AG08395 (cell line): ENCODE data around the gene SLC1A3.
A peak's percentile ranks its signal among the peaks of the same experiment; 100 is the strongest.
"Not testable (repeated sequence)": the region's sequence is repeated elsewhere in the genome, so short reads cannot be mapped to it uniquely, and the experiment has no call there.

ENCODE experiments used
- DNase-seq: peaks from one replicate; pipeline ENCODE4 v3.0.0; 2012; ENCODE audit warnings: mixed read lengths, low spot score

Gene SLC1A3

DNA sequence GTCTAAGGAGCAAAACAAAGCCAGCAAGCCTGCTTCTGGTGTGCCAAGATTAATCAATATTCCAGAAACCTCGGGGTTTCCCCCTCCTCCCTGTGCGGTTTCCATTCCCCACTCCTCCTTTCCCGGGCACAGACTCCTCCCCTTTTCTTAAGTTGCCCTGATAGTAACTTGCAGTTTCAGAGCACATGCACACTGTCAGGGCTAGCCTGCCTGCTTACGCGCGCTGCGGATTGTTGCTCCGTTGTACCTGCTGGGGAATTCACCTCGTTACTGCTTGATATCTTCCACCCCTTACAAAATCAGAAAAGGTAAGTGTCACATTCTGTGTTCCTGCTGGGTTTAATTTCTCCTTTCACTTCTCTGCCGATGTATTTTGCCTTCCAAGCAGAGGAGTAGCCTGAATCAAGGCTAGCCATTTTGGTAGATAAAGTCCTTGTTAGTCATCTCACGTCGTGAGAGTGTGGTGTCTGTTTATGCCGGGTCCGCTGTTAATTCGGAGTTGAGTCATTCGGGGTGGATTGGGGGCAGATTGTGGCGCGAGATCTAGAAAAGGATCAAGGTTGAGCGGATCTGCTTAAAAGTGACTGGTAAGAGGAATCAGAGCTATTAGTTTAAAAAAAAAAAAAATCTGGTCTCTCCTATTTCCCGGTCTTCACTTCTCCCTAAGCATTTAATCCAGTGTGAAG, at the start of gene SLC1A3:
SLC1A3 (plus strand) TSS at position 179 of the 686 bp plus-strand sequence. CDS start 1,818 bp downstream, outside the sequence.
- peak; percentile 68 for DNase-seq

DNA sequence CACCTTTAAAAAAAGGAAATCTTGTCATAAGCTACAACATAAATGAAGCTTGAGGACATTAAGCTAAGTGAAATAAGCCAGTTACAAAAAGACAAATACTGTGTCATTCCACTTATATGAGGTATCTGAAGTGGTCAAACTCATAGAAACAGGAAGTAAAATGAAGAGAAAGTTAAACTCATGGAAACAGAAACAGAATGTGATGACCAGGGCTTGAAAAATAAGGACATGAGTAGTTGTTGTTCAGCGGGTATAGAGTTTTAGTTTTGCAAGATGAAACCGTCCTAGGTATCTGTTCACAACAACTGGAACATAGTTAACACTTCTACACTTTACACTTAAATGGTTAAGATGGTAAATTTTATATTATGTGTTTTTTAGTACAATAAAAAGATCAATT, 47.8 kb upstream of the SLC1A3 start:
- no peak for DNase-seq

DNA sequence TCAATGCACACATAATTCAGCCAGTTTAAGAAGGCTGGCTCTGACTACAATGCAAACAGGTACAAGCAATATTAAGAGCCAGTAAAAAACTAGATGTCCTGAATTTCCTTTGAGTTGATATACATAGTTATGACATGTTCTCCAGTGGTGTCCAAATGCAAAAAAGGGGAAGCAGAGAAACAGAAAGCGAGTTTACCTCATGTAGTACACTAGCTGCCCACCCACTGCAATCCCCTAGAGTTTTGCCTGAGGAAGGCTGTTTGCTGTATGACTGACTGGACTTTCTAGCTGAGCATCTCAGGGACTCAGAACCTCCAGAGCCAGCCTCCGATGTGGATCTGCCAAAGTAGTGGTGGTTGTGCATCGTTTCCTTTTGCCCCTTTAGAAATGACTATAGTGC, 44.8 kb upstream of the SLC1A3 start:
- DNase-seq: no peak

DNA sequence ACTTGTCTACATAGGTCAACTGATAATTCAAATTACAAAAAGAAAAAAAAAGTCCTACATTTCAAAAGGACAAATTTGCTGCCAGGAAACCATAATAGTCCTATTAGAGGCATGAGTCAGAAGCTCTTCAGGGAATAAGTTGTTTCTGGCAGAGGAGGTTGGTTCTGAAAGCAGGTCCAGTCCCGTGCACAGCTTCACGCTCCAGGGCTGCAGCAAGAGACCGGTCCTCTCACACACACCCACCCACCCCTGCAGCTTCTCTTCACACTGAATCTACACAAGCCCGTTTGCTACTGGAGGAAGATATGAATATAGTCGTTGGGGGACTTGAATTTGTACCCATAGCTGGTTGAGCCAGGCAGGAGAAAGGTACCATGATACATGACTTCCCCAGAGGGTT, 36.9 kb upstream of the SLC1A3 start:
- DNase-seq: peak; percentile 52

DNA sequence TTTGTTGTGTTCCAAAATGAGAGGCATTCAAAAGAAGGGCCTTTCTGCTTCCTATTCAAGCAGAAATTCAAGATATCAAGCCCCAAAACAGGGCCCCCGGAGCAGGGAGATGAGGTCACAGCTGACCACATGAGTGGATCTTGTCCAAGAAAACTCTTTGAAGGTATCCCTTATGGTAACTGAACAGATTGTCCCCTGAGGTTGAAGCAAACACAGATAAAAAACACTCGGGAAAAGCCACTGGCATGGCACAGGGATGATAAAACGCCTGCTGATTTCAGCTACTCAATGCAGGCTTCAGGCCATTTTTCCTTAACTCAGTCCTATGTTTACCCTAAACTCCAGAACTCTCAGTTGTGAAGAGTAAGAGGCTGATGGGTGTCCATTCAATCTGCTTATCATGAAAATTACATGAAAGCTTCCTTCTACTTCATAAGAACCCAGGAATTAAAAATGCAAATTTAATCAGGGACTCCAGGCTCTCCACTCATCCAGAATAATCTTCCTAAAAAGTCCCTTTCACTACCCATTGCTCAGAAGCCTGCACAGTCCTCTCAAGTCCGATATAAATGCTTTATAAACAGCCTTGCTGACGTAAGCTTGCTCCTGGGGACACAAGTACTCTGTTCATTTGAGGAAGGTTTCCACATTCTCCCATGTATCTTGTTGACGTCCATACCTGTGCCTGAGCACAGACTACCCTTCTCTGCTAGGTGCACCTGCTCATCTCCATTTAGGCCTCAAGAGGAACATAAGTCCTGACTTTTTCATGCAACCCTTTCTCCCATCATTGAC, 35.9 kb upstream of the SLC1A3 start:
- DNase-seq: no peak

DNA sequence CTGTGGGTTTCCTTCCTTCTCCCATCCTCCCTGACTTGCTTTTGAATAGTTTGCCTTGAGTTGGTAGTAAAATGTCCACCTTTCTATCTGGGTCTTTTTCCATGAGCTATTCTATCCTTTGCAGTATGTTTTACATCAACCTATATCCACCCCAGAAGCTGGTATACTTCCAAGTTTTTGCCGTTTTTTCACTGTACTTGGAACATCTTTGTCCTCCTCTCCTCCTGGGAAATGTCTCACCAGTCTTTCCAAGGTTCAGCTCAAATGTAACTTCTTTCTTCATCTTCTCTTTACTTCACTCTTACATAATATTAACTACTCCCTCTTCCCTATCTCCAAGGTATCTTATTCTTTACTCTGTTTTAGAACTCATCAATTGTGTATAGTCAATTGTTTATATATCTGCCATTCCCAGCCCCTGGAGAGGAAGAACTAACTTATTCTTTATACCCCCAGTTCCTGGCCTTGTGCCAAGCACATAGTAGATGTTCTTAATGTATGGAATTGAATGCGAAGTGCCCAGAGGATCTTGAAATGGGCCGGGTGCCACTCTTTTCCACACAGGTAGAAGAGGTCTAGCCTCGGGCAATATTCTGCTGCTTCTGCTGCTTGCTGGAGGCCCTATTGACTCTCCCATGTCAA, 34.9 kb upstream of the SLC1A3 start:
- DNase-seq: no peak

DNA sequence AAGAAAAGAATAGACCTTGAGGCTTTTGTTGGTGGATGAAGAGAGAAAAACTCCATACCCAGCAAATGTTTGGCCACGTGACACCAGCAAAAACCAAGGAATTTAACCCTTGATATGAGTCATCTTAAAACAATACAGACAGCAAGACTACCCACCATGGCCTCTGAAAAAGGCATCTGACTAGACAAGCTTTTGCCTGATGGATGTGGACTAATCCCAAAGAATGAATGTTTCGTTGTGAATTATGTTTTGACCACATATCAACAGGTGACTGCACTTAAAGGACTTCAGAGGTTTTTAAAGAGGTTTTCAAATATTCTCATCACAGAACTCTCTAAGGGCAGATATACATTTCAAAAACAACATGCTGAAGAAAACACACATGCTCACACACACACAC, 33.0 kb upstream of the SLC1A3 start:
- DNase-seq: peak; percentile 64

DNA sequence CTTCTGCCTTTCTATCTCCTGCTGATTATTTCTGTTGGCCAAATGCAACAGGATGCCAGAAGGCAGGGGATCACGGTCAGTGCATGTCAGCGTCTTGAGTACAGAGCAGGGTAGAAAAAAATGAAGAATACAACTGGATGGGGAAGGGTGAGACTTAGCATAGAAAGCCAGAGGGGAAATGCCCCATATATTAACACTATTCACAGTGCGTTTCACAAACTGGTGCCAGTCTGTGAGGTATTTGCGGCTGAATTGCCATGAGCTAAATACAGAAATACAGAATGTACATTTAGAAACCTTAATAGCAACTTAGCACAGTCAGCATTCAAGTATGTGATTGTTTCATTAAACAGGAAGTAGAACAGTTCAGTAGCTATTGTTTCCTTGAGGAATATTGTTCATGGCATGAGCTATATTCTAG, 31.0 kb upstream of the SLC1A3 start:
- peak; percentile 24 for DNase-seq

DNA sequence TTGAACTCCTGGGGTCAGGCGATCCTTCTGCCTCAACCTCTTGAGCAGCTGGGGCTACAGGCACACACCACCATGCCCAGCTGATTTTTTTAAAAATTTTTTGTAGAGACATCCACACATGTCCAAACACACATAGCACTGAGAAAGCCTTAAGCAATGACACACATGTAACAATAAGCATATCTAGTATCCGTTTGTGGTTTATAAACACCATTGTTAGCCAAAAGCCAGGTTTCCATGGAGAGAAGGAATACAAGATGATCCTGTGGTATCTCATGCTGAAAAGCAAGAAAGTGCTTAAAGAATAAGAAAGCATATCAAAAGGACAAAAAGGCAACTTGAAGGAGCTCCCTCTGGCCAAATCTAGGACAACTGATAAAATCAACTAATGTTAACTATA, 29.7 kb upstream of the SLC1A3 start:
- DNase-seq: no peak

DNA sequence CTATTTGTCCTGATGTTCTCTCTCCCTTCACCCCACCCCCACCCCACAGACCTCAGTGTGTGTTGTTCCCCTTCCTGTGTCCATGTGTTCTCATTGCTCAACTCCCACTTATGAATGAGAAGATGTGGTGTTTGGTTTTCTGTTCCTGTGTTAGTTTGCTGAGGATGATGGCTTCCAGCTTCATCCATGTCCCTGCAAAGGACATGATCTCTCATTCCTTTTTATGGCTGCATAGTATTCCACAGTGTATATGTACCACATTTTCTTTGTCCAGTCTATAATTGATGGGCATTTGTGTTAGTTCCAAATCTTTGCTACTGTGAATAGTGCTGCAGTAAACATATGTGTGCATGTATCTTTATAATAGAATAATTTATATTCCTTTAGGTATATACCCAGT, 26.5 kb upstream of the SLC1A3 start:
- not testable (repeated sequence) for DNase-seq

DNA sequence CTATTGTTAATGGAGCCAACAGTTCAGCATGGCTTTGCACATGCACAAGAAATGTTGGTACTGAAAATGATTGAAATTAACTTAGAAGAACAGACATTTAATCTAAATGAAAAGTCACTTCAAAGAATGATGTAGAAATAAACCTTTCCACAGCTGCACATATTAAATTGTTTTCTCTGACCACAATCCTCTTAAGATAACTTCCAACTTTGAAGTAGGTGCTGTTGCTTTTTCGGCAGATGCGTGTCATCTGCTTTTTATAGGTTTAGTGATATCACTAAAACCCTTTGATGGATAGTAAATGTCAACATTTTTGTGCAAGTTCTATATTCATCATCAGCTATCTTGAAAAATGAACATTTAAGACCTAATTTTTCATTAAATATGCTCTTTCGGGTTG, 25.3 kb upstream of the SLC1A3 start:
- no peak for DNase-seq

DNA sequence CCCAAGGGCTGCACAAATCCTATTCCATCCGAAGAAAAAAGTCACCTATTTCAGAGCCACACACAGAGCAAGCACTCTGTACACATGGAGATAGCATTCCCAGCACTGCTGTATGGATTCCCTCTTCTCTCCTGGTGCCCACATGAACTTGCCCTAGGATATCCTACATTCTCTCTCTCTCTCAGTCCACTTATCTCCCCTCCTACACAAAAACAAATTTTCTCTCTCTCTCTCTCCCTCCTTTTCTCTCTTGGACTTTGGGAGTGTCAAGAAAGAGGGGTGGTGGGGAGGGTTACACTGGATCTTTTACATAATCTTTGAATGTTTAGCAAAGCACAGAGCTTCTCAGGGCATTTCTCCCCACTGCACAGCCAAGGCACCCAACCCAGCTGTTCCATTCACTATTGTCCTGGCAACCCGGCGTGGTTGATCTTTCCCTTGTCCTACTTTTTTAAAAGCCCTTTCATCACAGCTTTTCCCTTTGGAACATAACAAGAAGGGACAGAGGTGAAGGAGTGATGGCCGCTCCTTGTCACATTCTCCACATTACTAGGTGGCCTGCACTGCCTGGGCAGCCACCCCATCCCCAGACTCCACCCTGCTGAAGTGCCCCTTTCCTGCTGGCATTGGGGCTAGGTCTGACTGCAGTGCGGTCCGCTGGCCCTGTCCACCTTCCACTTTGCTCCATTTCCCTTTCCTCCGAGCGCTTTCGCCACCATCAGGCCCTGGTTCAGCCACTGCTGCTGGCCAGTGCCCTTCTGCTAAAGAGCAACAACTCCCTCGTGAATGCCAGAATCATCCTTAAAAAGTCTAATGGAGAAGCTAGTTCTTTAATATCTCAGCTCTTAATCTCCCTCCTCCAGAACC, 22.2 kb upstream of the SLC1A3 start:
- DNase-seq: no peak

DNA sequence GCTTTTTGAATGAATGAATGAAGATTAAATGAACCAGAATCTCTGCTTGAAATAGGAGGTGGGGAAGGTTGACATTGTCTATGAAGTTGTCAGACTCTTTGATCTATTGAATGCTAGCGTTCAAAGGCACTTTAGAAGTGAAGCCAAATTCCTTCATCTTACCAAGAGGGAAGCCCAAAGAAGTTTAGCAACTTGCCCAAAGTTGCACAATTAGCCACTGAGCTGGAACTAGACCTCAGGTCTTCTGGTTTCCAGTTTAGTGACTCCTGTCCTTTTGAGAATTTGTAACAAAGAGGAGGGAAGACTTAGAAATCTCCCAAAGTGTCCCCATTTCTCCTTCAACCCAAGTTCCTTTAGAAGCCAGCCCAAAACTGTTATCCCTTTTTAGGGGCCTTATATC, 20.7 kb upstream of the SLC1A3 start:
- DNase-seq: no peak

DNA sequence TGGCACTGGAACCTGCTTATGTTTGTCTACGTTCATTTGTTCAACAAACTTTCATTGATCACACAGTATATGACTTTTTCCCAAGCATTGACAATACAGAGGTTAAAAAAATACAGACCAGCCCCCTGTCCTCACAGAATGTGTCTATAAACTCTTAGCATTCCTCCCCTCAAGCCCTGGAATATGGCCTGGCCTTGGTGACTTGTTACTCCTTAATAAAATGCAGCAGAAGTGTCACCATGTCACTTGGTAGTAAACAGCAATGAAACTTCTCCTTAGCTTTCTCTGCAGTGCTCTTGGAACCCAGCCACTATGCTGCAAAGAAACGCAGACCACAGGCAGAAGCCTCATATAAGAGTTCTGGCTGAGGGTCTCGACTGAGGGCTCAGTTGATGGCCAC, 19.1 kb upstream of the SLC1A3 start:
- DNase-seq: no peak

DNA sequence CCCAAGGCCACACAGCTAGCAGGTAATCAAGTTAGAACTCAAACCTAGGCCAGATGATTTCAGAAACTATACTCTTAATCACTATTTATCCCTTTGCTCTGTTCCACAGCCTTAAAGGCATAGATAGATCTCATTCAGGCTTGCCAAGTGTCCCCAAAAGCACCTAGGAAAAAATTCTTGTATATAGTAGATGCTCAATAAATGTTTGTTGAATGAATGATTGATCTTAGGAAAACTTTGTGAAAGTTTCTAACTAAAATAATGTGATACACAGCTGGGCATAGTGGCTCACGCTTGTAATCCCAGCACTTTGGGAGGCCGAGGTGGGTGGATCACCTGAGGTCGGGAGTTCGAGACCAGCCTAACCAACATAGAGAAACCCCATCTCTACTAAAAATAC, 16.7 kb upstream of the SLC1A3 start:
- DNase-seq: not testable (repeated sequence)

DNA sequence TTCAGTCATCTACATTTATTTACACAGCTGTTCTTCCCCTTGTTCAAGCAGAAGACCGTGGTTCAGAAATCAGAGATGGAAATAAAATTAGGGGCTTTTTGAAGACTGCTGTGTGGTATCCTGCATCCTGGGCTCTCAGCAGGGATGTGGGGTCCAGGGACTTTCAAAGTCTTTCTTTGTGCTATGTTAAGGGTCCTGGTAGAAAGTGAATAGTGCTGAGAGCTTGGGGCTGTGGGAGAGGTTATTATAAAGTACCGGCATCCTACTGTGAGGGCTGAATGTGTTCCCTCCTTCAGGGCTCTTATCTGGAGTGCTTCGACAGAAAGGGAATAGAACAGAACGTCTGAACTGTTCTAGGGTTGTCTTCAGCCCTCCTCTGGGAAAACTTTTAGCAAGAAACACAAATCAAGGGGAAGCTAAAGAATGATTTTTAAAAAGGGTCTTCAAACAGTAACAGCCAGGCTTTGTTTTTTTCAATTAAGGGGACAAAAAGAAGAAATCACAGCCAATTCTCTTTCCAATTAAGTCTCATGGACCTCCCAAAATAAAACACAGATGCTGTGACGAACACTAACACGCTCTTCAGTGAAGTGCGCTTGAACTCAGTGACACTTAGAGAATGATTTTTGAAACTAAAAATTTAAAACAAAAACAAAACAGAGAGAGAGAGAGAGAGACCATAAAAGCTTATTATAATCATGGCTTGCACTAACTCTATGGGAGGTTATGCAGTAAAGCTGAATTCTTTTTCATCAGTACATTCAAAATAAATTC, 15.7 kb upstream of the SLC1A3 start:
- DNase-seq: no peak

DNA sequence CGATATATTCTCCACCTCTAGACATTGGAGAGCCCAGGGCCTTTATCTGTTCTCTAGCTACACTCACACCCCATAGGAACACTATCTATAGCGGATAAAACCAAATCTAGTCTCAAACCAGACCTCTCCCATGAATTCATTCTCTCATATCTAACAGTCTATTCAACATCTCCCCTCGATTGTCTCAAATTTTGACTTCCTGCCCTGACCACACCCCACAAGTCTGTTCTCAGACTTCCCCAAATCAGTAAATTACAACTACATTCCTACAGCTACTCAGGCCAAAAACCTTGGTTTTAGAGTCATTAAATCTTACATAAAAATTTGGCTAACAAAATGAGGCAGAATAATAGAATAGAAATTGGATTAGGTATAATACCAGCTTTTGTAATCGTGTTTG, 12.5 kb upstream of the SLC1A3 start:
- DNase-seq: no peak

DNA sequence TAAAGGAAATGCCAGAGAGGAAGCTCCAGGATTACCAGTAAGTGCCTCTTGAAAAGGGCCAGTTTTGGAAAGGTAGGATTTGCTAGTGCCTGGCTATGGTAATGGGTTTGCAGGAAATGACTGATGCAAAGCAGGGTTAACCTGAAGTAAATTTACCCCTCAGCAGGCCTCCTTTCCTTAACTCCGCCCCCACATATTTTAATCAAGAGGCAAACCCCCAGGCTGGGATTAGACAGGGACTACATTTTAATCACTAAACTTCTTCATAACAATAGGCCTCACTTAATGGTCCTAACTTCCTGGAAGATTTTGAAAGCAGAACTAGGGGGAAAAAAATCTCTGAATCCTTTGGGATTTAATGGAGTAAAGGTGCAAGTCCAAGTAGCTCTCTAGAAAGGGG, 10.2 kb upstream of the SLC1A3 start:
- no peak for DNase-seq

DNA sequence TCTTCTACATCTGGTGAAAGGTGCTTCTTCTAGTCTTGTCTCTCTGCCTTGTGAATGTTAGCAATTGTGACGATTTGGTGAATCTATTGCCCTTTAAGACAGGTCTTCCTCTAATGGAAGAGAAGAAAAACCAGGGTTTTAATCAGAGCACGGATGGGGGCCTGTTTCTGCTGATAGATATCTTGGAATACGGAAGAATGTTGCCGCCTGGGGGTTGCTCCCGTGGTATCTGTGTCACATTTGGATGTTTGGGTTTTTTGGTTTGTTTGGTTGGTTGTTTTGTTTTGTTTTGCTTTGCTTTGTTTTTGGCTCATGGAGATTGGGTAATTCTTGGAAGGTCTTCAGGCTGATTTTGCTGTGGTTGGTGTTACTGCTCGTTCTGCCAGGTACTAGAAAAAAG, 9.7 kb upstream of the SLC1A3 start:
- DNase-seq: no peak

DNA sequence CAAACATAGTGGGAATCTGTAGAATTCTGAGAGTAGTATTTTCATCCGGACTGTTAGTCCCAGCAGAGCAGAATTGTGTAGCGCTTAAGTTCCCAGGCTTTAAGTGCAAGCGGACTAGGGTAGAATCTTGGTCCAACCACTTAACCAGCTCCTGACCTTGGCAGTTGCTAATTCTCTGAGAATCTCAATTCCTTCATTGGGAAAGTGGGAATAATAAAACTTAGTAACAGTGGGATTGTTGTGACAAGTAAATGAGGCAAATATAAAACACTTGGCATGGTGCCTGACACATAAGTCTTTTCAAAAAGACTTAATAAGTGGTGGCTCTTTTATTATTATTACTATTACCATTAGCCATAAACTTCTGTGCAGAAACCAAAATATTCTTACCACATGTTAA, 8.4 kb upstream of the SLC1A3 start:
- no peak for DNase-seq

DNA sequence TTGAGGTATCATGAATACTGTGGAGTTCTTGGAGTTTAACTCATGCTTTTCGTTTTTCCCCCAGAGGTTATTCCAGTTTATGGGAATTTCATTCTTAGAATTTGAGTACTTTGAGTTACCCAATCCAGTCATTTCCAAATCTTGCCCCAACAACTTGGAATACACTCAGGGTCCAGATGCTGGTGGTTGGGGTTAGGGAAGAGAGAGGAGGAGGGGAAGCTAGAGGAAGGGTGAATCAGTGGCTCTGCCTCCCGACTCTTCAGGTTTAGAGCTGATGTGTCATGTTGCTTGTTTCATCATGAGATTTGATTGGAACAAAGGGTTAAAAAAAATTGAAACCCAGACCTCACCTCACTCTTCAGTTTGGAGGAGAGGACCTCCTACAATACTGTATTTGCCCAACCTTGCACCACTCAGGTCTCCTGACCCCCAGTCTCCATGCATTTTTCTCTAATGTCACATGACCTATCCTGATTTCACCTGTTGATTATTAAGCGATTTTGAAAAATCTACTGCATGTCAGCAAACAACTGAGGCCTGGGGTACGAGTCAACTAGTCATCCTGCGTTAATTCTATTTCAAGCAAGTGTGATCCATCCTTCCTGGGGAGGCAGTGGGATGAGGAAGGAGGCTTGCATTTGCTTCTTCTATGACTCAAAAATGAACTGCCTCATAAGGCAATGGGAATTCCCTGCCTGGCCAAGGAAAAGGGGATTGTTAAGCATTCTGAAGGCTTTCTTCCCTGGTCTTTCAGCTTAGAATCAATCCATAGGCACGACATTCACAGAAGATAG, 6.2 kb upstream of the SLC1A3 start:
- peak; percentile 56 for DNase-seq
